Esophagus squamous epithelium (tissue), 5 donors: Measurements from ENCODE around the gene RSL24D1. TPM values are rescaled to one million over a fixed set of nuclear protein-coding genes. Genes with fewer than 3 reads are reported as not detected.

ENCODE experiments used
- DNase-seq: peaks from one replicate; lab custom pipeline; 2025; lab: John Stamatoyannopoulos, UW
- H3K27ac ChIP-seq, 4 donors: fragments of 200-600 bp; sonication (generic); one replicate each; pipeline ENCODE4 v1.5.1; 2016 to 2019; ENCODE audit warnings: mild to moderate bottlenecking in 1 of 4
- H3K27me3 ChIP-seq, 4 donors: fragments of 200-600 bp; sonication (generic); 1 replicate in 3 of 4; 2 replicates in 1 of 4; pipeline versions ENCODE4 v1.5.1 to v1.6.0; 2017 to 2021; ENCODE audit warnings: antibody characterized with exemption in 1 of 4
- H3K36me3 ChIP-seq, 3 donors: fragments of 200-600 bp; sonication (generic); one replicate each; pipeline ENCODE4 v1.5.1; 2016 to 2019
- H3K4me1 ChIP-seq, 3 donors: fragments of 200-600 bp; sonication (generic); one replicate each; pipeline ENCODE4 v1.5.1; 2017 to 2019
- H3K4me3 ChIP-seq, 4 donors: fragments of 200-600 bp; sonication (generic); 1 replicate in 3 of 4; 2 replicates in 1 of 4; pipeline ENCODE4 v1.5.1; 2016 to 2019; ENCODE audit warnings: mild to moderate bottlenecking in 2 of 4, moderate library complexity in 1 of 4
- H3K9me3 ChIP-seq, 3 donors: fragments of 200-600 bp; sonication (generic); one replicate each; pipeline ENCODE4 v1.5.1; 2016 to 2019
- CTCF ChIP-seq, 6 experiments: fragments of 450-650 bp in 4 of 6; fragments of 200-600 bp in 2 of 6; sonication (generic) in 2 of 6; IDR thresholded peaks; one replicate each; pipeline ENCODE4 v1.5.1; 2016 to 2019; ENCODE audit warnings: antibody characterized with exemption in 6 of 6, mild to moderate bottlenecking in 4 of 6, moderate library complexity in 4 of 6
- POLR2A ChIP-seq, 4 donors: fragments of 450-650 bp; IDR thresholded peaks; one replicate each; pipeline ENCODE4 v1.6.1; 2017; ENCODE audit warnings: antibody characterized with exemption in 4 of 4, mild to moderate bottlenecking in 4 of 4, moderate library complexity in 3 of 4
- WGBS, 2 donors: methylation state at CpG; one replicate each; pipeline ENCODE4 v1.1.5; 2018; 5-methylcytosine and 5-hydroxymethylcytosine counted together
- intact Hi-C: fragments of 100-400 bp; cut with DNase I; formaldehyde crosslinking; loops from one replicate; pipeline ENCODE4 v1.15.0; 2022
- total RNA-seq, 4 donors: library from RNA; depleted of rRNA; stranded (reverse); fragments of >200 nt; gene quantifications; one replicate each; pipeline ENCODE4 v1.1.0, GENCODE V29; 2016
- donor health status: DM: yes; HTN: yes; CAD: no.

RSL24D1 gene
- total RNA-seq, 4 donors from 2014 or later = 23.1 to 78.0 (median 55.7) TPM

- Histone ChIP-seq H3K4me1 (peaks cover 0 to 5% (median 0%) of the 10 kb centered on the region in 3 donors), H3K9me3 (no peaks in the 10 kb centered on the region), H3K27me3 (no peaks in the 10 kb centered on the region), H3K27ac (no peak overlapping the region), H3K36me3 (peaks cover 0 to 8% (median 0%) of the 10 kb centered on the region in 3 donors), H3K4me3 (no peak overlapping the region)
- WGBS, 2 donors = 90 to 92% methylated on average over 4 of the region's 4 CpGs
- intact Hi-C loops = no loop called here
- no peak for DNase-seq
- TF ChIP-seq CTCF (IDR thresholded peaks at IDR 0.05) (no peak), POLR2A (IDR thresholded peaks at IDR 0.05) (no peak)
These were observed 38.9 kb upstream of the RSL24D1 start for GRCh38 chr15:55235546-55236036.

GRCh38 chr15:55234800-55235104, 38.0 kb upstream of the RSL24D1 start:
- Histone ChIP-seq H3K4me3 (no peak overlapping the region), H3K9me3 (no peaks in the 10 kb centered on the region), H3K36me3 (peaks cover 0 to 8% (median 0%) of the 10 kb centered on the region in 3 donors), H3K27ac (no peak overlapping the region), H3K27me3 (no peaks in the 10 kb centered on the region), H3K4me1 (no peaks in the 10 kb centered on the region)
- no peak for TF ChIP-seq CTCF (IDR thresholded peaks at IDR 0.05)
- no peak for TF ChIP-seq POLR2A (IDR thresholded peaks at IDR 0.05)
- no peak for DNase-seq
- intact Hi-C loops = no loop called here
- WGBS, 2 donors = 96 to 100% methylated on average over 1 of the region's 1 CpG

GRCh38 chr15:55234104-55234799, 37.5 kb upstream of the RSL24D1 start:
- TF ChIP-seq POLR2A (IDR thresholded peaks at IDR 0.05) = no peak
- TF ChIP-seq CTCF (IDR thresholded peaks at IDR 0.05) = no peak
- 78 to 86% methylated on average over 2 of the region's 2 CpGs for WGBS, 2 donors
- intact Hi-C loops = no loop called here
- Histone ChIP-seq H3K27me3 (no peaks in the 10 kb centered on the region), H3K9me3 (no peaks in the 10 kb centered on the region), H3K36me3 (peaks cover 0 to 8% (median 0%) of the 10 kb centered on the region in 3 donors), H3K4me1 (no peaks in the 10 kb centered on the region), H3K4me3 (no peak overlapping the region), H3K27ac (no peak overlapping the region)
- no peak for DNase-seq

GRCh38 chr15:55231455-55231854, 34.7 kb upstream of the RSL24D1 start:
- Histone ChIP-seq H3K4me3 (no peak overlapping the region), H3K9me3 (no peaks in the 10 kb centered on the region), H3K27me3 (no peaks in the 10 kb centered on the region), H3K4me1 (no peaks in the 10 kb centered on the region), H3K36me3 (peaks cover 0 to 32% (median 0%) of the 10 kb centered on the region in 3 donors), H3K27ac (no peak overlapping the region)
- intact Hi-C loops = no loop called here
- no peak for DNase-seq
- TF ChIP-seq CTCF (IDR thresholded peaks at IDR 0.05) (no peak), POLR2A (IDR thresholded peaks at IDR 0.05) (no peak)
- WGBS, 2 donors = 82 to 94% methylated on average over 1 of the region's 1 CpG

GRCh38 chr15:55230953-55231352, 34.2 kb upstream of the RSL24D1 start:
- Histone ChIP-seq H3K4me3 (no peak overlapping the region), H3K27me3 (no peaks in the 10 kb centered on the region), H3K9me3 (no peaks in the 10 kb centered on the region), H3K36me3 (peaks cover 0 to 37% (median 0%) of the 10 kb centered on the region in 3 donors), H3K4me1 (no peaks in the 10 kb centered on the region), H3K27ac (no peak overlapping the region)
- WGBS, 2 donors = 94% methylated on average over 1 of the region's 1 CpG
- intact Hi-C loops = no loop called here
- DNase-seq = no peak
- no peak for TF ChIP-seq CTCF (IDR thresholded peaks at IDR 0.05)
- no peak for TF ChIP-seq POLR2A (IDR thresholded peaks at IDR 0.05)
